Breast epithelium (tissue), 3 donors: Measurements from ENCODE around the gene LRRC9.

Experiments
- CTCF ChIP-seq, 3 donors: fragments of 450-650 bp; IDR thresholded peaks; one replicate each; pipeline ENCODE4 v1.5.1; 2016 to 2017; ENCODE audit warnings: antibody characterized with exemption in 3 of 3, mild to moderate bottlenecking in 3 of 3, moderate library complexity in 3 of 3
- POLR2A ChIP-seq: fragments of 450-650 bp; IDR thresholded peaks from one replicate; pipeline ENCODE4 v1.6.1; 2016; ENCODE audit warnings: antibody characterized with exemption, mild to moderate bottlenecking, moderate library complexity
- POLR2AphosphoS5 ChIP-seq, 3 donors: sonication (generic); formaldehyde crosslinking; IDR thresholded peaks; one replicate each; pipeline ENCODE4 v1.6.1; 2017; ENCODE audit warnings: antibody characterized with exemption in 3 of 3

- TF ChIP-seq CTCF (IDR thresholded peaks at IDR 0.05) (no peak), POLR2AphosphoS5 (IDR thresholded peaks at IDR 0.05) (no peak), POLR2A (no peak)
Observed at GRCh38 chr14:60014402-60014801, 94.5 kb downstream of the LRRC9 start.
